ENCODE data around the gene KDM5B.
A peak's percentile ranks its signal among the peaks of the same experiment; 100 is the strongest.
"Not testable (repeated sequence)": the region's sequence is repeated elsewhere in the genome, so short reads cannot be mapped to it uniquely, and the experiment has no call there.

Gene KDM5B

GRCh38 chr1:202812176-202813026 lies 4.2 kb upstream of the KDM5B start:
- no peak for DNase-seq (ENCODE audit: low spot score)

DNA sequence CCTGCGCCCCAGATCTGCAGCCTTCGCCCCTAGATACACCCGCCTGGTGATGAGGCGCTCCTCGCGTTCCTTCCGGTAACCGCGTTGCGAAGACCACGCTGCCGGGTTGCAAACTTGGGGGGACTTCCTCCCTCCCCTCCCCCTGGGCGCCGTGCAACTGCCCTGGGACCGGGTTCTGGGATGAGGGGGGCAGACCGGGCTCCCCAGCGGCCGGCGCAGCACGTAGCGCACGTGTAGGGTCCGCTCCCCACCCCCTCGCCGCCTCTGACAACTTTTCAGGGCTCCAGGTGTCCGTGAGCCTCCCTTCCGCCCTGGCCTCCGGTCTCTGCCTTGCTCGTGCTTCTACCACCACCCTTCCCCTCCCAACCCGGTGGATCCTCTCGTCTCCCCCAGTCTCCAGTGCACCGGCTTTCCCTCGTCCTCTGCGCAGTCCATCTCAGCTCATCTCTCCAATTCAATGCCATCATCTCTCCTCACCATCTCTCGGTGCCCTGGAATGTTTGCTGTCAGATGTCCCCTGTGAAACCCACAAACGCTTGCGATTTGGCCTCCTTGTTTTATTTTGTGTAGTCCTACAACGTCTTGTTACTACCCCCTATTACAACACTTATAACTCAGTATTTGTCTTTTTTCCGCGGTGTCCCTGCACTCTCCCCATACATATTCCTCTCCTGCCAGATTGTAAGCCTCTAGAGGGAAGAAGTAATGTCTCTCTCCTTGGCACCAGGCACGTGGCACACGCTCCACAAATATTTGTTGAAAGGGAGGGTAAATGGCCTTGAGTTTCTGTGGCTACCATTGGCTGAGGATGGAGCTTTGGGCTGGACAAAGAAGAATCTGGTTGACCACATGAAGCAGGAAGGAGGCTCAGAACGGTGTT lies 3.3 kb upstream of the KDM5B start:
- no peak for DNase-seq (ENCODE audit: low spot score)

DNA sequence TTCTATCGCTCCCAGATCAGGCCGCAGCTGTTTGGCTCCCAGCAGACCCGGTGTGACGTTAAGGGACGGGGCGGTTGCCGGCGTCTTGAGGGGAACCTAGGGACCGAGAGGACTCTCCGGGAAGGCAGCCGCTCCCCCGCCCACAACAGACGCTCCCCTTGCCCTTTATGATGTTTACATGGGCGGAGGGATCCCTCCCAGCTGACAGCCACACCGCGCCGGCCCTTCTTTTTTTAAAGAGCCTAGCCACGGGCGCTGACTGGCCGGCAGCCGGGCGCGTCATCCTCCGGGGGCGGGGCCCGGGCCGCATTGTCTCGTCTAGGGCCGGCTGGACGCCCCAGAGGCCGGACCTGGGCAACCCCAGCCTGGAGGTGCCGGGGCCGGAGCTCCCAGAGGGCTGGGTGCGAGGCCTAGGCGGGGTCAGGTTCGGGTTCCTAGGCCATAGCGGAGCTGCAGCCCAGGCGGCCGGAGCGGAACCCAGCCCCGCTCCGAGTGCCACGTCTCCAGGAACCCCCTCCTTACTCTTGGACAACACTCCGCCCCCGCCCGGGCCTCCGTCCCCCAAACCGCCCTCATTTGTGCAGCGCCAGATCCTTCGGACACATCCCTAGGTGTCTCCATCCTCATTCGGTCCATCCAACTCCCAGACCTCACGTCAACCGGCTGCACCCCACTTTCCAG lies 2.5 kb upstream of the KDM5B start, which contains the start of gene PCAT6:
PCAT6 (plus strand) TSS at position 340 of the 681 bp plus-strand sequence.
- peak; percentile 88 for DNase-seq (ENCODE audit: low spot score)

DNA sequence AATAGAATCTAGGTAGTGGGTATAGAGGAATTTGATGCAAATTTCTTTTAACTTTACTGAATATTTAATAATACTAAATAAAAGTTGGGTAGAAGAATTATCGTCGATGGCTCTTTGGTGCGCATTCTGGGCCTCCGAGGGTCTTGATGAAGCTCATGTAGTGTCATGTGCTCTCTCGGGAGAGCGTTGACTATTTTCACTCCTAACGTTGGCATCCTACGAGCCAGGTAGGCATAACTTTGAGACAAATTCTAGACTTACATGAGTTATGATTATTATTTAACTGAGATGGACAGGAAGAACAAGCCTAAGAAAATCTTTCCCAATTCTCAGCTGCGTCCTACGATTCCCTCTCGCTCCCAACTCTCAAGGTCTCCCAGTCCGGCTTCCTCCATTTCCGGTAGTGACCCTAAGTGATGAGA lies 2.0 kb upstream of the KDM5B start:
- DNase-seq (ENCODE audit: low spot score) = no peak

- no peak for DNase-seq (ENCODE audit: low spot score)
Observed at GRCh38 chr1:202809597-202810159, 1.5 kb upstream of the KDM5B start.

DNA sequence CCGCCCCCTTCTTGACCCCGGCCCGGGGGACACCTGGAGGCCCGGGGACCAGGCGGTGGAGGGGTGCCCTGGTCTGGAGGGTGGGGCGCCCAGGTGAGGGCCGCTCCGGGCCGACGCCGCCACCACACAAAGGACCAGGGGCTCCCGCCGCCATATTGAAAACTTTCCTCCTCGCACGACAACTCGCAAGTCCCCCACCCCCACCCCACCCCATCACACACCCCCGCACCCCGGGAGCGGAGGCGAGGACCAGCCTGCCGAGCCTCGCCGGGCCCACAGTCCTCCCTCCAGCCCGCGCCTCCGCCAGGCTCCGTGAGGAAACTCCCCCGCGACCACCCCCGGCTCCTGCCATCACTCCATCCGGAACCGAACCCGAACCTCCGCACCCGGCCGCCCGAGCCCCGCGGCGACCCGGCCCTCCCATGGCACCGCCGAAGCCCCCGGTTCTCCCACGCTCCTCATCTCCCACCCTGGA lies 733 bp downstream of the KDM5B start:
- peak; percentile 32 for DNase-seq (ENCODE audit: low spot score)

DNA sequence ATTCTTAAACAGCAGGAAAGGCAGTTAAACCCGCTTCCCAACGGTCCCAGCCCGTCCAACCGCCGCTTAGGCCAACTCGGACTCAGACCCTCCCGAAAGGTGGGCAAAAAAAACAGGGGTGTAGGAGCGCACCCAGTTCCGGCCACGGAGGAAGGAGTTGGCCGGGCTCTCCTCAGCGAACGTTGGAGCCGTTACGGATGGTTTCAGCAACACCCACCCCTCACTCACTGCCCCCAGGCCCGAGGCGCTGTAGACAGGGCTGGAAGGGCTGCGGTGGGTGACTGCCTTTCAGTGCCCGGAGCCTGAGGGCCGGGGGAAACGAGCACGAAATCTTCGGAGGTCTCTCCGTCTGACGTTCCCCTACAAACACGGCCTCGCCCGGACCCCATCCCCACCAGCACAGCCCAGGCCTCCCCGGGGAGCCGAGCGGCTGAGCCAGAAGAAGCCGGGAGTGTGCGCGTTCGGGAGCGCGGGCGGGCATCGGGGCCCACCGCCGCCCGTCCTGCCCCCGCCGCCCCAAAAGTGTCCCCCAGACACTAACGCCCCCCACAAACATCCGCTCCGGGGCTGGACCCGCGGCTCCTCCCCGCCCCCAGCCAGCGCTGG lies 1.3 kb downstream of the KDM5B start:
- DNase-seq (ENCODE audit: low spot score) = peak; percentile 35

DNA sequence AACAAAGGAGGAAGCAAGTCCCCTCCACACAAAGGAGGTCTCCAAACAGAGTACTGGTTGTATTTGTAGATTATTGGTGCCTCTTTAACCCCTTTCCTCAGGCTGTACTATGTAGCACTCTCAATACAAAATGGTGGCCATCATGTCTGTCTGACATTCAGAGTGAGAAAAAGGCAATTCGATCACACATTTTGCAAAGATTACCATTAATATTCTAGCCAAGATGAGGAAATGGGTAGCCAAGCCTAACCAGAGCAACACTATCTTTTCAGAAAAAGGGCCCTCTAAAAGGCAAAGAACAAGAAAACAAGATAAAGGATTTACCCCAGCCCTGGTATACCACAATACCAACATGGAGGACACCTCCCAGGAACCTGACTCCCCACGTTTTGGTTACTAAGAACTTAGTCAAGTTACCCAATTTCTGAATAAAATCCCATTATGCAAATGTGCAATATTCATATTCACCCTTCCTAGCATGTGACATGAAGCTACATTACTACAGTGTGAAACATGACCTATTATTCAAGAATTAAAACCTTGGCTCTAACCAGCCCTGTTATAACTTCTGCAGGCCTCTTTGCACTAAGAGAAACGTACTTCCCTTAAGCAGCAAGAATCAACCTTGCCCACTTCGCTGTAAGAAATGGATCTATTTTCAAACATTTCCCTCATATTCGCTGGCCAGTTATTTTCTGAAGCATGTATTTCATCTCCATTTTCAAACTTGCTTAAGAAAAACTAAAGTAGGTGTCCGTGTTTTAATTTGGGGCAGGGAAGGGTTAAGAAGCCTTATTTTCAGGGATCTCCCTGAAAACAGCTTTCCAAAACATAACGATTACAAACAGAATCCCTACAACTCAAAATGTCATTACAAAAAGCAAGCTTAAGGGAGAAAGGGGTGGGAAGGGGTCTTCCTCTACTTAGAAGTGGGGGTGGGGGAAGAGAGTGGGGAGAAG lies 2.1 kb downstream of the KDM5B start:
- DNase-seq (ENCODE audit: low spot score) = peak; percentile 37

DNA sequence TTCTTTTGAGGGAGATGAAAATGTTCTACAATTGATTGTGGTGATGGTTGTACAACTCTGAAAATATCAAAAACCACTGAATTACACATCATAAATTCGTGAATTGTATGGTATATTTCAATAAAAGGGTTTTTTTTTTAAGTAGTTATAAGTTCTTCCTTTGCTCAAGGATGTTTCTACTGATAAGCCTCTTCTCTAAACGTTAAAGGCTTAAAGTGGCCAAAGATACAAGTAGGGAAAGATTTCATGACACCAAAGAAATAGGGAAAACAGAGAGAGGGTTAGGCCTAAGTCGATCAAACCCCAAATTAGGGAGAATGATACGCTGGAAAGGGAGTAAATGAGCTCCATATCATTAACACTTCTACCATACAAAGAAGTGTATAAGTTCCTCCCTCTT lies 4.1 kb downstream of the KDM5B start:
- DNase-seq (ENCODE audit: low spot score) = no peak

- DNase-seq (ENCODE audit: low spot score) = peak; percentile 26
Observed at GRCh38 chr1:202802998-202803932, 5.0 kb downstream of the KDM5B start.

DNA sequence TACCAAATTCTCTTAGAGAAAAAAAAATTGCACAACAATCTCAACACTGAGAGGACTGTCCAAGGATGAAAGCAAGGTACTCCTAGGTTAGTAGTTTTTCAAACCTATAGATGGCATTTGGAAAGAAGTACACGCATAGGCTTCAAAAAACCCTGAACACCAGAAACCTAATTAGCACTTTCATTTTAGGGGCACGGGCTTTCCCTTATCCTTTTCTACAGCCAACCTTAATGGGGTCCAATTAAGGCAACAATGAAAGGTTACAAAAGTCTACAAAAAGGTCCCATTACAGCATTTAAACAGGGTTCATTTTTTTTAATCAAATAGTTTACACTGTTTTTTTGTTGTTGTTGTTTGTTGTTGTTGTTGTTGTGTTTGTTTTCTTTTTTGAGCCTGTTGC lies 6.2 kb downstream of the KDM5B start:
- no peak for DNase-seq (ENCODE audit: low spot score)

GRCh38 chr1:202801175-202801574 lies 7.0 kb downstream of the KDM5B start:
- no peak for DNase-seq (ENCODE audit: low spot score)

DNA sequence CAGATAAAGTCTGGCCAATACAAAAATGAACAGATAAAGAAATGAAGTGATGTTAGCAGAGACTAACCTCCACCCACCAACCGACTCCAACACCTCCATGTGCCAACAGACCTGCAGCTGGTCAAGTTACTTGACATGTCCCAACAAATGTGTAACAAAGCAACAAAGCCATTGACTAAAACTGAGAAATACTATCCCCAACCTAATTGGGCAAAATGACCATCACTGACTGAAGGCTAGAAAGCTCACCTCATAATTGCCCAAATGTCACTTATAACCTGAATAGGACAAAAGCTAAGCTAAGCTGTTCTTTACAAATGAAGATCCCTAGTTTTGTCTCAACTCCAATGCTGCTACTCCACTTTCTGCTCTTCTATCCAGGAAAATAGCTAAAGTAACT lies 7.5 kb downstream of the KDM5B start:
- no peak for DNase-seq (ENCODE audit: low spot score)

DNA sequence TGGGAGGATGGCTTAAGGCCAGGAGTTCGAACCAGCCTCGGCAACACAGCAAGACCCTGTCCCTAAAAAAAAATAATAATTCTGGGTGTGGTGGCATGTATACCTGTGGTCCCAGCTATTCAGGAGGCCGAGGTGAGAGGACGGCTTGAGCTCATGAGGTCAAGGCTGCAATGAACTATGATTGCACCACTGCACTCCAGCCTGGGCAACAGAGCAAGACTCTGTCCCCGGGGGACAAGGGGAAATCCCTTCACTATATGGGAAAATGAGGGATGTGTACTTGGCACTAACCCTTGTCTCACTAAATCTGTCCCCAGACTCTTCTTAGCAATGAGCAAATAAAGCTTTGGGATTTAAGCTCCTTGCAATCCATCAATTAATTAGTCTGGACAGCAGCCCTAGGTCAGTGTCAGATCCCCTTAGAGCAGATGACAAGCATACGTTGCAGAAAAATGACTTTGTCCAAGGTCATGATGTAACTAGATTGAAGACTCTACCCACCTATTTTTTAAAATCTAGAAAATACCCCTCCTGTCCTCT lies 9.4 kb downstream of the KDM5B start:
- DNase-seq (ENCODE audit: low spot score) = no peak

DNA sequence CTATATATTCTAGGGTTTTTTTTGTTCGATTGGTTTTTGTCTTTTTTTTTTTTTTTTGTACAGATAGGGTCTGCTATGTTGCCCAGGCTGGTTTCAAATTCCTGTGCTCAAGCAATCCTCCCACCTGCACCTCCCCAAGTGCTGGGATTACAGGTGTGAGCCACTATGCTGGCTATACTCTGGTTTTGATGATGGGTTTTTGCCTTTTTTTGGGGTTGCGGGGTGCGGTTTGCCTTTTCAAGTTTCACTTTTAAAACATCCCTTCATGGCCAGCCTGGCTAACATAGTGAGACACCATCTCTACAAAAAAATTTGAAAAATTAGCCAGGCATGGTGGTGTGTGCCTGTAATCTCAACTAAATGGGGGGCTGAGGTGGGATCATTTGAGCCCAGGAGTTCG lies 10.0 kb downstream of the KDM5B start:
- DNase-seq (ENCODE audit: low spot score) = no peak

GRCh38 chr1:202796670-202797069 lies 11.6 kb downstream of the KDM5B start:
- DNase-seq (ENCODE audit: low spot score) = no peak

GRCh38 chr1:202794931-202795330 lies 13.3 kb downstream of the KDM5B start:
- not testable (repeated sequence) for DNase-seq (ENCODE audit: low spot score)

- no peak for DNase-seq (ENCODE audit: low spot score)
Observed at GRCh38 chr1:202794051-202794740, 14.0 kb downstream of the KDM5B start.

Data from hematopoietic multipotent progenitor cell treated with erythropoietin and hydrocortisone succinate and interleukin-3 and kit ligand, for 17 days (in vitro differentiated cells).